SK-N-SH treated with all-trans-retinoic acid at 6 μM for 48 hours (cell line): ENCODE results near the gene TNFSF4.

Source experiments
- ATAC-seq: fragments of 200-7000 bp; cut with Tn5 transposase; 3 replicates; pipeline ENCODE4 v1.9.1; 2020; ENCODE audit warnings: mild to moderate bottlenecking, moderate library complexity
- ARNTL ChIP-seq: fragments of 450-650 bp; formaldehyde crosslinking; IDR thresholded peaks from 2 replicates; pipeline ENCODE4 v1.5.0; 2020; ENCODE audit warnings: low read depth, mild to moderate bottlenecking, moderate library complexity, borderline replicate concordance
- BACH2 ChIP-seq: fragments of 250-450 bp; sonication (Bioruptor Pico); IDR thresholded peaks from 2 replicates; pipeline ENCODE4 v1.9.0; 2021; ENCODE audit warnings: mild to moderate bottlenecking, borderline replicate concordance
- CSDC2 ChIP-seq: fragments of 250-450 bp; sonication (Bioruptor Pico); IDR thresholded peaks from 2 replicates; pipeline ENCODE4 v1.5.0; 2020; ENCODE audit warnings: mild to moderate bottlenecking, moderate library complexity
- ESRRG ChIP-seq: fragments of 250-450 bp; sonication (Bioruptor Pico); IDR thresholded peaks from 2 replicates; pipeline ENCODE4 v1.6.1; 2021; ENCODE audit warnings: mild to moderate bottlenecking
- GLIS3 ChIP-seq: fragments of 250-450 bp; sonication (Bioruptor Pico); IDR thresholded peaks from 2 replicates; pipeline ENCODE4 v1.5.0; 2020; ENCODE audit warnings: mild to moderate bottlenecking, moderate library complexity
- ISL1 ChIP-seq: fragments of 250-450 bp; sonication (Bioruptor Pico); IDR thresholded peaks from 2 replicates; pipeline ENCODE4 v2.1.2; 2022; ENCODE audit warnings: mild to moderate bottlenecking, moderate library complexity
- PPARA ChIP-seq: fragments of 250-450 bp; sonication (Bioruptor Pico); IDR thresholded peaks from 2 replicates; pipeline ENCODE4 v1.5.0; 2020; ENCODE audit warnings: mild to moderate bottlenecking, borderline replicate concordance
- RARB ChIP-seq: fragments of 250-450 bp; sonication (Bioruptor Pico); IDR thresholded peaks from 2 replicates; pipeline ENCODE4 v1.8.0; 2021; ENCODE audit warnings: mild to moderate bottlenecking, moderate library complexity
- SNAI2 ChIP-seq: fragments of 250-450 bp; sonication (Bioruptor Pico); IDR thresholded peaks from 2 replicates; pipeline ENCODE4 v1.5.0; 2020; ENCODE audit warnings: mild to moderate bottlenecking, moderate library complexity
- TCF4 ChIP-seq: fragments of 250-450 bp; sonication (Bioruptor Pico); IDR thresholded peaks from 2 replicates; pipeline ENCODE4 v1.8.0; 2021; ENCODE audit warnings: mild to moderate bottlenecking, moderate library complexity, borderline replicate concordance
- TOX ChIP-seq: fragments of 250-450 bp; sonication (Bioruptor Pico); IDR thresholded peaks from 2 replicates; pipeline ENCODE4 v1.8.0; 2021; ENCODE audit warnings: mild to moderate bottlenecking, moderate library complexity, borderline replicate concordance
- ZFP30 ChIP-seq: fragments of 450-650 bp; formaldehyde crosslinking; IDR thresholded peaks from 2 replicates; pipeline ENCODE4 v1.5.0; 2022; ENCODE audit warnings: mild to moderate bottlenecking, moderate library complexity
- ZNF565 ChIP-seq: fragments of 450-650 bp; formaldehyde crosslinking; conservative IDR thresholded peaks from 2 replicates; pipeline ENCODE4 v1.5.0; 2020; ENCODE audit warnings: low read depth, mild to moderate bottlenecking, moderate library complexity
- ZNF70 ChIP-seq: fragments of 450-650 bp; formaldehyde crosslinking; IDR thresholded peaks from 2 replicates; pipeline ENCODE4 v1.5.0; 2020; ENCODE audit warnings: mild to moderate bottlenecking, moderate library complexity
- ZNF8 ChIP-seq: fragments of 450-650 bp; formaldehyde crosslinking; IDR thresholded peaks from 2 replicates; pipeline ENCODE4 v1.5.0; 2020; ENCODE audit warnings: mild to moderate bottlenecking, moderate library complexity
- TF ChIP-seq, protein P1 (sequence below): fragments of 250-450 bp; sonication (Bioruptor Pico); IDR thresholded peaks from 2 replicates; pipeline ENCODE4 v1.5.0; 2020; ENCODE audit warnings: mild to moderate bottlenecking, moderate library complexity
- TF ChIP-seq, protein P2 (sequence below): fragments of 250-450 bp; sonication (Bioruptor Pico); IDR thresholded peaks from 2 replicates; pipeline ENCODE4 v1.5.1; 2020; ENCODE audit warnings: low read depth, mild to moderate bottlenecking, moderate library complexity
- TF ChIP-seq, protein P3 (sequence below): fragments of 250-450 bp; sonication (Bioruptor Pico); IDR thresholded peaks from 2 replicates; pipeline ENCODE4 v1.8.0; 2020; ENCODE audit warnings: mild to moderate bottlenecking, moderate library complexity, borderline replicate concordance
- TF ChIP-seq, protein P4 (sequence below): fragments of 250-450 bp; sonication (Bioruptor Pico); IDR thresholded peaks from 2 replicates; pipeline ENCODE4 v1.8.0; 2021; ENCODE audit warnings: low read depth, mild to moderate bottlenecking, moderate library complexity, borderline replicate concordance
- TF ChIP-seq, protein P5 (sequence below): fragments of 250-450 bp; sonication (Bioruptor Pico); IDR thresholded peaks from 2 replicates; pipeline ENCODE4 v1.5.1; 2021; ENCODE audit warnings: mild to moderate bottlenecking, moderate library complexity

Gene TNFSF4

DNA sequence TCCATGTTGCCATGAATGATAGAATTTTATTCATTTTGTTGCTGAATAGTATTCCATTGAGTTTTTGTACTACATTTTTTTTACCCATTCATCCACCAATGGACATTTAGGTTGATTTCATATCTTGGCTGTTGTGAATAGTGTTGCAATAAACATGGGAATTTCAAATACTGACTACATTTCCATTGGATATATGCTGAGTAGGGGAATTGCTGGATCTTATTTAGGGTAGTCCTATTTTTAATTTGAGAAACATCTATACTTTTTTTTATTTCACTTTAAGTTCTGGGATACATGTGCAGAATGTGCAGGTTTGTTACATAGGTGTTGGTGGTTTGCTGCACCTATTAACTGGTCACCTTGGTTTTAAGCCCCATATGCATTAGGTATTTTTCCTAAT is 38.8 kb upstream of the TNFSF4 start:
- ATAC-seq: no peak
- TF ChIP-seq TCF4 (CRISPR knock-in tag) (no peak), SNAI2 (CRISPR knock-in tag) (no peak), RARB (CRISPR knock-in tag) (no peak), ISL1 (CRISPR knock-in tag) (no peak), PPARA (CRISPR knock-in tag) (no peak), ARNTL (CRISPR knock-in tag) (no peak), ZNF565 (no peak), GLIS3 (CRISPR knock-in tag) (no peak), TOX (CRISPR knock-in tag) (no peak), ZFP30 (CRISPR knock-in tag) (no peak)
- TF ChIP-seq, protein P1, sequence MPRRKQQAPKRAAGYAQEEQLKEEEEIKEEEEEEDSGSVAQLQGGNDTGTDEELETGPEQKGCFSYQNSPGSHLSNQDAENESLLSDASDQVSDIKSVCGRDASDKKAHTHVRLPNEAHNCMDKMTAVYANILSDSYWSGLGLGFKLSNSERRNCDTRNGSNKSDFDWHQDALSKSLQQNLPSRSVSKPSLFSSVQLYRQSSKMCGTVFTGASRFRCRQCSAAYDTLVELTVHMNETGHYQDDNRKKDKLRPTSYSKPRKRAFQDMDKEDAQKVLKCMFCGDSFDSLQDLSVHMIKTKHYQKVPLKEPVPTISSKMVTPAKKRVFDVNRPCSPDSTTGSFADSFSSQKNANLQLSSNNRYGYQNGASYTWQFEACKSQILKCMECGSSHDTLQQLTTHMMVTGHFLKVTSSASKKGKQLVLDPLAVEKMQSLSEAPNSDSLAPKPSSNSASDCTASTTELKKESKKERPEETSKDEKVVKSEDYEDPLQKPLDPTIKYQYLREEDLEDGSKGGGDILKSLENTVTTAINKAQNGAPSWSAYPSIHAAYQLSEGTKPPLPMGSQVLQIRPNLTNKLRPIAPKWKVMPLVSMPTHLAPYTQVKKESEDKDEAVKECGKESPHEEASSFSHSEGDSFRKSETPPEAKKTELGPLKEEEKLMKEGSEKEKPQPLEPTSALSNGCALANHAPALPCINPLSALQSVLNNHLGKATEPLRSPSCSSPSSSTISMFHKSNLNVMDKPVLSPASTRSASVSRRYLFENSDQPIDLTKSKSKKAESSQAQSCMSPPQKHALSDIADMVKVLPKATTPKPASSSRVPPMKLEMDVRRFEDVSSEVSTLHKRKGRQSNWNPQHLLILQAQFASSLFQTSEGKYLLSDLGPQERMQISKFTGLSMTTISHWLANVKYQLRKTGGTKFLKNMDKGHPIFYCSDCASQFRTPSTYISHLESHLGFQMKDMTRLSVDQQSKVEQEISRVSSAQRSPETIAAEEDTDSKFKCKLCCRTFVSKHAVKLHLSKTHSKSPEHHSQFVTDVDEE (CRISPR knock-in tag): no peak

DNA sequence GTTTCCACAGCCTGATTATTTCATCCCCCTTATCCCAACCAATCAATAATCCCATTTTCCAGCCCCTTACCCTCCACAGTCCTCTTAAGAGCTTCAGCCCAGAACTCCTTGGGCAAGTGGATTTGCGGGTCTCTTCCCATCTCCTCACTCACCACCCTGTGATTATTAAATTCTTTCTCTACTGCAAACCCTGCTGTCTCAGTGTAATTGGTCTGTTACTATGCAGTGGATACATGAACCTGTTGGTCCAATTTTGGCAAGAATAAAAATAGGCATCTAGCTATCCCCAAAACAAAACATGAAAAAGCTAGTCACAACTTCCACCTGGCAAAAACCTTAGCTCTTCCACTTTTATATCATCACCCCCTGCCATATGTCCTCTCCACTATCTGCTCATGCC is 36.2 kb upstream of the TNFSF4 start:
- ATAC-seq: no peak
- TF ChIP-seq PPARA (CRISPR knock-in tag) (no peak), ARNTL (CRISPR knock-in tag) (no peak), BACH2 (CRISPR knock-in tag) (no peak), ZNF8 (CRISPR knock-in tag) (no peak), CSDC2 (CRISPR knock-in tag) (no peak), TCF4 (CRISPR knock-in tag) (no peak), RARB (CRISPR knock-in tag) (no peak), ESRRG (CRISPR knock-in tag) (no peak), SNAI2 (CRISPR knock-in tag) (no peak), ISL1 (CRISPR knock-in tag) (no peak), ZFP30 (CRISPR knock-in tag) (no peak), TOX (CRISPR knock-in tag) (no peak), ZNF565 (no peak), ZNF70 (CRISPR knock-in tag) (no peak)
- TF ChIP-seq, protein P2, sequence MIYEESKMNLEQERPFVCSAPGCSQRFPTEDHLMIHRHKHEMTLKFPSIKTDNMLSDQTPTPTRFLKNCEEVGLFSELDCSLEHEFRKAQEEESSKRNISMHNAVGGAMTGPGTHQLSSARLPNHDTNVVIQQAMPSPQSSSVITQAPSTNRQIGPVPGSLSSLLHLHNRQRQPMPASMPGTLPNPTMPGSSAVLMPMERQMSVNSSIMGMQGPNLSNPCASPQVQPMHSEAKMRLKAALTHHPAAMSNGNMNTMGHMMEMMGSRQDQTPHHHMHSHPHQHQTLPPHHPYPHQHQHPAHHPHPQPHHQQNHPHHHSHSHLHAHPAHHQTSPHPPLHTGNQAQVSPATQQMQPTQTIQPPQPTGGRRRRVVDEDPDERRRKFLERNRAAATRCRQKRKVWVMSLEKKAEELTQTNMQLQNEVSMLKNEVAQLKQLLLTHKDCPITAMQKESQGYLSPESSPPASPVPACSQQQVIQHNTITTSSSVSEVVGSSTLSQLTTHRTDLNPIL (CRISPR knock-in tag): no peak
- TF ChIP-seq, protein P3, sequence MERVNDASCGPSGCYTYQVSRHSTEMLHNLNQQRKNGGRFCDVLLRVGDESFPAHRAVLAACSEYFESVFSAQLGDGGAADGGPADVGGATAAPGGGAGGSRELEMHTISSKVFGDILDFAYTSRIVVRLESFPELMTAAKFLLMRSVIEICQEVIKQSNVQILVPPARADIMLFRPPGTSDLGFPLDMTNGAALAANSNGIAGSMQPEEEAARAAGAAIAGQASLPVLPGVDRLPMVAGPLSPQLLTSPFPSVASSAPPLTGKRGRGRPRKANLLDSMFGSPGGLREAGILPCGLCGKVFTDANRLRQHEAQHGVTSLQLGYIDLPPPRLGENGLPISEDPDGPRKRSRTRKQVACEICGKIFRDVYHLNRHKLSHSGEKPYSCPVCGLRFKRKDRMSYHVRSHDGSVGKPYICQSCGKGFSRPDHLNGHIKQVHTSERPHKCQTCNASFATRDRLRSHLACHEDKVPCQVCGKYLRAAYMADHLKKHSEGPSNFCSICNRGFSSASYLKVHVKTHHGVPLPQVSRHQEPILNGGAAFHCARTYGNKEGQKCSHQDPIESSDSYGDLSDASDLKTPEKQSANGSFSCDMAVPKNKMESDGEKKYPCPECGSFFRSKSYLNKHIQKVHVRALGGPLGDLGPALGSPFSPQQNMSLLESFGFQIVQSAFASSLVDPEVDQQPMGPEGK (CRISPR knock-in tag): no peak
- TF ChIP-seq, protein P1 (CRISPR knock-in tag): no peak
- TF ChIP-seq, protein P4, sequence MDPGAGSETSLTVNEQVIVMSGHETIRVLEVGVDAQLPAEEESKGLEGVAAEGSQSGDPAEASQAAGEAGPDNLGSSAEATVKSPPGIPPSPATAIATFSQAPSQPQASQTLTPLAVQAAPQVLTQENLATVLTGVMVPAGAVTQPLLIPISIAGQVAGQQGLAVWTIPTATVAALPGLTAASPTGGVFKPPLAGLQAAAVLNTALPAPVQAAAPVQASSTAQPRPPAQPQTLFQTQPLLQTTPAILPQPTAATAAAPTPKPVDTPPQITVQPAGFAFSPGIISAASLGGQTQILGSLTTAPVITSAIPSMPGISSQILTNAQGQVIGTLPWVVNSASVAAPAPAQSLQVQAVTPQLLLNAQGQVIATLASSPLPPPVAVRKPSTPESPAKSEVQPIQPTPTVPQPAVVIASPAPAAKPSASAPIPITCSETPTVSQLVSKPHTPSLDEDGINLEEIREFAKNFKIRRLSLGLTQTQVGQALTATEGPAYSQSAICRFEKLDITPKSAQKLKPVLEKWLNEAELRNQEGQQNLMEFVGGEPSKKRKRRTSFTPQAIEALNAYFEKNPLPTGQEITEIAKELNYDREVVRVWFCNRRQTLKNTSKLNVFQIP (CRISPR knock-in tag): no peak
- TF ChIP-seq, protein P5, sequence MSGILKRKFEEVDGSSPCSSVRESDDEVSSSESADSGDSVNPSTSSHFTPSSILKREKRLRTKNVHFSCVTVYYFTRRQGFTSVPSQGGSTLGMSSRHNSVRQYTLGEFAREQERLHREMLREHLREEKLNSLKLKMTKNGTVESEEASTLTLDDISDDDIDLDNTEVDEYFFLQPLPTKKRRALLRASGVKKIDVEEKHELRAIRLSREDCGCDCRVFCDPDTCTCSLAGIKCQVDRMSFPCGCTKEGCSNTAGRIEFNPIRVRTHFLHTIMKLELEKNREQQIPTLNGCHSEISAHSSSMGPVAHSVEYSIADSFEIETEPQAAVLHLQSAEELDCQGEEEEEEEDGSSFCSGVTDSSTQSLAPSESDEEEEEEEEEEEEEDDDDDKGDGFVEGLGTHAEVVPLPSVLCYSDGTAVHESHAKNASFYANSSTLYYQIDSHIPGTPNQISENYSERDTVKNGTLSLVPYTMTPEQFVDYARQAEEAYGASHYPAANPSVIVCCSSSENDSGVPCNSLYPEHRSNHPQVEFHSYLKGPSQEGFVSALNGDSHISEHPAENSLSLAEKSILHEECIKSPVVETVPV (CRISPR knock-in tag): no peak
